CD4-positive, alpha-beta T cell treated with Interleukin-10 for 1 hour (primary cell): ENCODE results near the gene CLIC1.

Experiments used
- DNase-seq: peaks from one replicate; pipeline ENCODE4 v3.0.0-alpha.2; 2020

Gene CLIC1

GRCh38 chr6:31768363-31769257 lies 32.3 kb upstream of the CLIC1 start:
- no peak for DNase-seq

- no peak for DNase-seq
These were observed 30.8 kb upstream of the CLIC1 start for GRCh38 chr6:31767096-31767645.

- no peak for DNase-seq
These were observed 29.8 kb upstream of the CLIC1 start for GRCh38 chr6:31765910-31766794.

DNA sequence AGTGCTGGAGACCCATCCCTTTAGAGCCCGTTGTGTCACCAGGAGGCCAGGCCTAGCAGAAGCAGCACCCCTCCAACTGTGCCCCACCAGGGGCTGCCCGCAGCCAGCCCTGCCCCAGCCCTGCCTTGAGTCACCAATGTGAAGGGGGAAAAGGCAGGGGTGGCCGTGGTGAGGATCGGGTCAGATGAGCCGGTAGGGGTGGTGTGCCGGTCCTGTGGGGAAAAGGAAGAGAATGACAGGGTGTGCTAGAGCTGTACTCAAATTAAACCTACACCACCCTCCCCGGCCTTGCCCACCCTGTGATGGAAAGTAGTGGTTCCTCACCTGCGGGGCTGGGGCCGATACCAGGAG lies 29.2 kb upstream of the CLIC1 start:
- DNase-seq = no peak

- no peak for DNase-seq
These were observed 27.9 kb upstream of the CLIC1 start for GRCh38 chr6:31764198-31764597.

DNA sequence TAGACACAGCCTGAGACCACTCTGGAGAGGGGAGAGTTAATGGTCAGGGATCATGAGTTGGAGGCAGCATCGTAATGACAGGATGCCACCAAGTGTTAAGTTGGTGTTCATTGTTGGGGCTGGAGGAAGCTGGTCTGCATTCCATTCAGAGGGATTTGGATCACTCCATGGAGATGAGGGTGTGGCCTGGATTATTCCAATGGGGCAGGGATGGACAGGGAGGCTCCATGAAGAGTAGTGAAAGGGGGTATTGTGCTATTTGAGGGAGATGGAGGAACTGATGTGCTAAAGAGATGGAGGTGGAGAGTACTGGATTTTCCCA lies 27.2 kb upstream of the CLIC1 start:
- DNase-seq = no peak

- DNase-seq = no peak
These were observed 26.7 kb upstream of the CLIC1 start for GRCh38 chr6:31762878-31763618.

DNA sequence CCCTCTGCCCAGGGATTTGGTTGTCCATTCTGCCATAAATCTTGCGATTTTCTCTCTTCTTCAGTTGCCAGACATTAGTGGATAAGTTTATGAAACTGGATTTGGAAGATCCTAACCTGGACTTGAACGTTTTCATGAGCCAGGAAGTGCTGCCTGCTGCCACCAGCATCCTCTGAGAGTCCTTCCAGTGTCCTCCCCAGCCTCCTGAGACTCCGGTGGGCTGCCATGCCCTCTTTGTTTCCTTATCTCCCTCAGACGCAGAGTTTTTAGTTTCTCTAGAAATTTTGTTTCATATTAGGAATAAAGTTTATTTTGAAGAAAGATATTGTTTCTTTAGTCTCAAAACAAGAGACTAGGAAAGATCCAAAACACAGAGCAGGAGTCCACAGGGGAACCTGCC lies 26.0 kb upstream of the CLIC1 start, which contains the start of gene SAPCD1:
TSS of gene SAPCD1 (plus strand) at position 301 of the 400 bp plus-strand sequence. CDS start 399 bp downstream, outside the sequence.
- no peak for DNase-seq

DNA sequence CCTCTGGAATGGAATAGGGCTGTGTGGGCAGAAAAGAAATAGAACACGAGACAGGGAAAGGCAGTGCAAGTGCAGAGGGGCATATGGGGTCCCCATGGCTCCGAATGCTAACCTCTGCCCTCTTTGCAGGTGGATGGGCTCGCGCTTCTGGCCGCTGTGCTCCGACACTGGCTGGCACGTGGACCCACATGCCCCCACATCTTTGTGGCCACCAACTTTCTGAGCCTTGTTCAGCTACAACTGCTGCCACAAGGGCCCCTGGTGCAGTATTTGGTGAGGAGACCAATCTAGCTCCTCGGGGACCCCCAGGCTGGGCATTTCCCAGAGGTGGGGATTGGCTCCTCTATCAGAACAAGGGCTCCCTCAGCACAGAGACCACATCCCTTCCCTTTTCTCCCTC lies 25.0 kb upstream of the CLIC1 start:
- no peak for DNase-seq

- DNase-seq = no peak
These were observed 24.5 kb upstream of the CLIC1 start for GRCh38 chr6:31760790-31761189.

GRCh38 chr6:31758281-31758680 lies 22.0 kb upstream of the CLIC1 start:
- no peak for DNase-seq

DNA sequence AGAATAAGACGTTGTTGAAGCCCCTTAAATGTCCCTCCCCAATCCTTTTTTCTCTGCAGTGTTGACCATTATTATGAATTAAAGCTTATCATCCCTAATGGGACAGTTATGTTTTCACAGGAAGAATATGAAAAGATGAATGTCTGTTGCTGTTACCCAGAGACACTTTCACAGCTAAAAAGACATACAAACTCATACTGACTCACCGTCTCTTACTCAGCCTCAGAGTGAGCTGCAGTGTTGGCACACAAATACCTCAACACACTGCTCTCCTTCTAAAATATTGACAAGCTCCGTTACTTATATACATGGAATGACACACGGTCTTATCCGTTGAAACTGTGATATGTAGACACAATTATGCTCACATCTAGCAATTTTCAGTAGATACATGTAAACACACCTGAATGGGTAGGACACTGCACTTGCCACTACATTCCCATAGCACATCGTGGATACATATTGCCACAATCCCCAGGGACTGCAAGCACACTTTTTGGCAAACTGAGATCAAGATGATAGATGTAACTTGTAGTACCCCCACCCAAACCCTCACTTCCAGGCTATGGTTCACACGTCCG lies 16.5 kb upstream of the CLIC1 start:
- DNase-seq = no peak

DNA sequence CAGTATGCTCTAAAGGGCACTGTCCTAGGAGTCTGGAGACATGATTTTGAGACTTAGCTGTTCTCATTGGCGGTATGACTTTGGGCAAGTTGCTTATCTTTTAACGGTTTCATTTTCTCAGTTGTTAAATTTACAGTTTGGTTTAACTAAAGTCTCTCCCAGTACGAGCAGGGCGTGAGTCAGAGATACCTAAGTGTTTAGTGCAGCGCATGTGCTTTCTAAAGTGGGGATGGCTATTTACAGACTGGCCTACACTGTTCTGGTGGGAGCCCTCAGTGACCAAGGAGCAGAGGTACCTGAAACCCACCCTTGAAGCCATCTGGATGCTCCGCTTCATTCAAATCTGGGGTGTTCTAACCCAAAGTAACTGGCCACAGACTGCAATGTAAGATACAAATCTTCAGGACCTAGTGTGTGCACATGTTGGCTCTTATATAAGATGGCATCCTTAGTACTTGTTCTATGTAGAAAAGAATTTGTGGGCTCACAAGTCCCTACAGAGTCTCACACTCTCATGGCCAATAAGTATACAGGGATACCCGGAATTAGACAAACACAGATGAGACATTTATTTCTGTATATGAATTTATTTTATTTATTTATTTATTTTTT lies 14.2 kb upstream of the CLIC1 start:
- no peak for DNase-seq

DNA sequence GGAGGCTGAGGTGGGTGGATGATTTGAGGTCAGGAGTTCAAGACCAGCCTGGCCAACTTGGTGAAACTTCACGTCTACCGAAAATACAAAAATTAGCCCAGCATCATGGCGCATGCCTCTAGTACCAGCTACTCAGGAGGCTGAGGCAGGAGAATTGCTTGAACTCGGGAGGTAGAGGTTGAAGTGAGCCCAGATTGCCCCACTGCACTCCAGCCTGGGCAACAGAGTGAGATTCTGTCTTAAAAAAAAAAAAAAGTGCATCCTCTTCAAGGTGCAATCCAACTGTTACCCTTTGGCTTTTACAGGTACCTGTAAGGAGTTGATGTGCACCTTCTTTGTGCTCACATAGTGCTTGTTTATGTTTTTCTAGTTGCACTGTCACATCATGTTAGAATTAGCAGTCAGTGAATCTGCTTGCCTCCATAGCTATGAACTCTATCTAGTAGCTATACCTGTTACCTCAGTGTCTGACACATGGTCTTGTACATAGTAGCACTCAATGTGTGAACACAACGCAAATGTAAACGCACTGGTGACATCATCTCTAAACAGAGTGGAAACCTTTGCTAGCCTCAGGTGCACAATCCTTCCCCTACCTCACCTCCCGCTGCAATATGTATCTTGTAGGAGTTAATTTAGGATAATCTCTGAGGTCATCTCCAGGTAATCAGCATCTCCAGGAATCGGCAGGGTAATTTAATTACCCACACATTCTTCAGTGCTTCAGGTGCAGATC lies 13.1 kb upstream of the CLIC1 start:
- no peak for DNase-seq

DNA sequence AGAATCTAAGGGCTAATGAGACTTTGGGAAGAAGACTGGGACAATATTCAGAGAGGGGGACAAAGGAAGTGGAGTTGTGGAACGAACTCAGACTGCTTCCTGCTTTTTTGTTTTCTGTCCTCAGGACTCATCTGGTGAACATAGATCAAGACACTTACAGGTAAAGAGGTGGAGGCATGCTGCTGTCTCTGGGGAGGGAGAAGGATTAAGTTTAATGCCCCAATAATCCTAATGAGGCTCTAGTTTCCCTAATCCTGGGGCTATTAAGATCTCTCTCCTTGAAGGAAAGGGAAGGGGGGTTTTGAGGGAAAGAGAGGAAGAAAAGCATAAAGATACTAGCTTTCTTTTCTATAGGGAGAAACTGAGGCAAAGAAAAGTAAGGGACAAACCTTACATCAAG lies 8.1 kb upstream of the CLIC1 start:
- no peak for DNase-seq

DNA sequence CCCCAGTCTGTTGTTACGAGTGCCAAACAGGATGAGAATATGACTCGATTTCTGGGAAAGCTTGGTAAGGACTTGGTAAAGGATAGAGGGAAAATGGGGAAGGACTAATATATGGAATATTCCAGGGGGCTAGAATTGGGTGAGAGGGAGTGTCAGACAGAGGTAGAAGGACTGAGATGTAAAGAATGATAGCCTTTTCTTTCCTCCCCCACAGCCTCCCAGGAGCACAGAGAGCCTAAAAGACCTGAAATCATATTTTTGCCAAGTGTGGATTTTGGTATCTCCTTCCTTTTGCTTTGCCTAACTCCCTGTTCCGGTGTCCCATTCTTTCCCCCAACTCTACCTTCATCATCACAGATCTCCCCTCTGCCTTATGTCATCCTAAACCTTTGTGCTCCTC lies 6.6 kb upstream of the CLIC1 start:
- DNase-seq = no peak

DNA sequence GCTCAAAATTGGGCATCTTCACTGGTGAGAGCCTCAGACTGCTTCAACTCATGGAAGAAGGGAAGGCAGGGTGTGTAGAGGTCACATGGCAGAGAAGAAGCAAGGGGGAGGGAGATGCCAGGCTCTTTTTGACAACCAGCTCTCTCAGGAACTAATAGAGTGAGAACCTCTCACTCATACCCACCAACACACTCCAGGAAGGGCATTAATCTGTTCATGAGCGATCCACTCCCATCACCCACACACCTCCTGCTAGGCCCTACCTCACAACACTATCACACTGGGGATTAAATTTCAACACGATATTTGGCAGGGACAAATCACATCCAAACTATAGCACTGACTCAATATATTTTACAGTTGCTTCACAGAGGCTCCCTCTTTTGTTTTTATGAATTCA lies 5.5 kb upstream of the CLIC1 start:
- DNase-seq = no peak

DNA sequence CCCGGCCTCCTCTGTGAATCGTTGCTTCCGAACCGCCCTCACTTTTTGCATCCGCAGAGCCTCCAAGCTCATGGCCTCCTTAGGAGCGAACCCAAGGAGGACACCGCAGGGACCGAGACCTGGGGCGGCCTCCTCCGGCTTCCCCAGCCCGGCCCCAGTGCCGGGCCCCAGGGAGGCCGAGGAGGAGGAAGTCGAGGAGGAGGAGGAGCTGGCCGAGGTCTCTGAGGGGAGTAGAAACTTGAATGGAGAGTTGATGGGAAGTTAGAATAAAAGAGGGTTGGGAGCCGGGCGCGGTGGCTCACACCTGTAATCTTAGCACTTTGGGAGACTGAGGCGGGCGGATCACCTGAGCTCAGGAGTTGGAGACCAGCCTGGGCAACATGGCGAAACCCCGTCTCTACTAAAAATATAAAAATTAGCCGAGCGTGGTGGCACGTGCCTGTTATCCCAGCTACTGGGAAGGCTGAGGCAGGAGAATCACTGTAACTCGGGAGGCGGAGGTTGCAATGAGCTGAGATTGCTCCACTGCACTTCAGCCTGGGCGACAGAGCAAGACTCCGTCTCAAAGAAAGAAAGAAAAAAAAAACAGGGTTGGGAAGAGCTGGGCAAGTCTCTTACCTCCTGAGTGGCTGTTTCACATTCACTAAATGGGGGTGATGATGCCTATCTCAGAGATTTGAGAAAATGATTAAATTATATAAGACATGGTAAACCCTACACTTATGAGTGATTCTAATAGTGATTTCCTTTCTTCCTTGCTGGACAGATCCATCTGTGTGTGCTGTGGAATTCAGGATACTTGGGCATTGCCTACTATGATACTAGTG lies 4.3 kb upstream of the CLIC1 start:
- DNase-seq = no peak

DNA sequence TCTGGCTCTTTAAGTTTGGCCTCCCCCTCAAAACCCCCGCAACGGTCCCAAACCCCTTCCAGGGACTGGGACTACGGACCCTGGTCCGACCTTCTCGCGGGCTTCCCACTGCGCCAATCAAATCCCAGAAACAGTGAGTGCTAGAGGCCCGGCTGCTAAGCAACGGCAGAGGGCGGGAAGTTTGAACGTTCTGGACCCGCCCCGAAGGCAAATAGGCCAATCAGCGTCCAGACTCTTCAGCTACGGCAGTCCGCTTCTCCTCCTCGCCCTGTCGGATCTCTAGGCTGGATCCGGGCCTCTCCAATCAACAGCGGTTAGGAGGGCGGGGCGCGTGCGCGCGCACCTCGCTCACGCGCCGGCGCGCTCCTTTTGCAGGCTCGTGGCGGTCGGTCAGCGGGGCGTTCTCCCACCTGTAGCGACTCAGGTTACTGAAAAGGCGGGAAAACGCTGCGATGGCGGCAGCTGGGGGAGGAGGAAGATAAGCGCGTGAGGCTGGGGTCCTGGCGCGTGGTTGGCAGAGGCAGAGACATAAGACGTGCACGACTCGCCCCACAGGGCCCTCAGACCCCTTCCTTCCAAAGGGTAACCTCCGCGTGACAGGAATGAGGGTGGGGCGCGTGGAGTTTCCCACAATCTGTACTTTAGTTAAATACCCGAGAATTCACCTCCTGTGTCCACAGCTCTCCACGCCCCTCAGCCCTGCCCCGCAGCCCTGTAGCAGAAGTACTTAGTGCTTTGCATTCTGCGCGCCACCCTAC lies 3.5 kb upstream of the CLIC1 start, which contains the start of gene MSH5:
TSS of gene MSH5 (plus strand) at position 367 of the 758 bp plus-strand sequence. CDS start 462 bp downstream, outside the sequence.
- peak; percentile 97 for DNase-seq
